Ureter (tissue), 1 donor: ENCODE data around the gene SLC16A12. TPM values are rescaled to one million over a fixed set of nuclear protein-coding genes. Genes with fewer than 3 reads are reported as not detected.
"Not testable (repeated sequence)": the region's sequence is repeated elsewhere in the genome, so short reads cannot be mapped to it uniquely, and the experiment has no call there.

Experiments
- DNase-seq: peaks from one replicate; pipeline ENCODE4 v3.0.0-alpha.2; 2020; ENCODE audit warnings: low spot score
- total RNA-seq: library from RNA; stranded (reverse); gene quantifications from one replicate; pipeline ENCODE4 v1.2.4, GENCODE V29; 2023
- donor health status: DM: yes; HTN: yes; CAD: no.

Gene SLC16A12
- total RNA-seq, 1 donor from 2014 or later, result 0.08 TPM

GRCh38 chr10:89391226-89391576 lies 144.2 kb downstream of the SLC16A12 start:
- not testable (repeated sequence) for DNase-seq

DNA sequence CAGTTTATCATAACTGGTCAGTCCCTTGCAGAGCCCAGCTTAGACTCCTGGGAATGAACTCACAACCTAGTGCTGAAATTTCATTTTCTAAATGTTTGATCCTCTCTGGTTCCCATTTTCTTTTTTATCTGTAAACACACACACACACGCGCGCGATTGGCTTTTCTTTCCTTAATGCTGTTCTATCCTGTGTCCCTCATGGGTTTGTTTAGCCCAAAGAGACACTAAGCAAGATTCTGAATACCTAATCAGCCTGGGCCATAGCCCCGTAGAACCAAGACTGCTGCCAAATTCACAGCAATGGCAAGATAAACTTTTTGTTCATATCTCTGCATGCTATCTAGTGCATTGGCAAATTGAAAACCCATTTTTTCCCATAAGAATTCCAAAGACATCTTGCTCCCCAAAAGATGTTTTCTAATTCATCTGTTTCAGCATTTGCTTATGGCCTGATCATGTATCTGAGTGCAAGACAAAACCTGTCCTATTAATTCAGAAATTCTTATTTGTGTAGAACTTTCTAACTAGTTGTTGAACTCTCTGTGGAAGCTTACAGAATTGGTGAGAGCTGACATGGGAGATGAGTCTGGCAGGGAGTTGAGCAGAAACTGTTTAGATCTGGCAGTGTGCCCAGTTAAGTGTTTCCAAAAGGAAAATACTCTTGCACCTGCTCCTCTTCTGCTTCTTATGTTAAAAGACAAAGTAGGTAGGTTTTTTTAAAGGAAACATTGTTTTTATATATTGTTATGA lies 144.7 kb downstream of the SLC16A12 start:
- DNase-seq, result no peak

DNA sequence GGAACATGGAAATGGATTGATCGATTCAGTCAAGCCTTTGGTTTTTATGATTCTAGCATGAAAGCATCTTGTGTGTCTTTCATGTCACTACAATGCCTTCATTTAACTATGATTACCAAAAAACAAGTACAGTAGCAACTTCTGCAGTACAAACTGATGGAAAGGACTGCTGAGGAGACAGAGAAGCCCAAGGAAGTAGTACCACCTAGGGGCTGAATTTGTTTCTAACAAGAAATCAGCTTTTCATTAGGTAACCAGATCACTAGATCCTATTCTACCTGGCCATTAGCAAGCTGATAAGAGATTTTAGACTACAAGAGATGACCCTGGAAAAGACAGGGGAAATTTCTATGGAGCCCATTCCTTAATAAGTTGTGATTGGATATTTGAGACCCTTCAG lies 146.1 kb downstream of the SLC16A12 start:
- no peak for DNase-seq

DNA sequence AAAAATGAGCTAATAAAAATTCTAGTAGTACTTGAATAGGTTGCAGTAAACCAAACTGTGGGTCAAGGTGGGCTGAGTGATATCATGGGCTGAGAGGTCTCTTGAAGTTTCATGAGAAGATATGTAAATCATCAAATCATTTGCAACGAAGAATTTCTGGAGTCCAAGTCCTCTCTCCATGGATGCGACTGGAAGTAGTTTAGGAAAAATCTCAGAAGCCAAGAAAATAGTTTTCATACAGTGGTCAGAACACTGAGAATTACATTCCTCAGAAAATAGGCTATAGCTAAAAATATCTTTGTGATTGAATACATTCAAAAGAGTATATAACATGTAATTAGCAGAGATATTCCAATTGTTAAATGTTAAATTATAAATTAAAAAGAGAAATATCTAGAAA lies 146.6 kb downstream of the SLC16A12 start:
- no peak for DNase-seq

DNA sequence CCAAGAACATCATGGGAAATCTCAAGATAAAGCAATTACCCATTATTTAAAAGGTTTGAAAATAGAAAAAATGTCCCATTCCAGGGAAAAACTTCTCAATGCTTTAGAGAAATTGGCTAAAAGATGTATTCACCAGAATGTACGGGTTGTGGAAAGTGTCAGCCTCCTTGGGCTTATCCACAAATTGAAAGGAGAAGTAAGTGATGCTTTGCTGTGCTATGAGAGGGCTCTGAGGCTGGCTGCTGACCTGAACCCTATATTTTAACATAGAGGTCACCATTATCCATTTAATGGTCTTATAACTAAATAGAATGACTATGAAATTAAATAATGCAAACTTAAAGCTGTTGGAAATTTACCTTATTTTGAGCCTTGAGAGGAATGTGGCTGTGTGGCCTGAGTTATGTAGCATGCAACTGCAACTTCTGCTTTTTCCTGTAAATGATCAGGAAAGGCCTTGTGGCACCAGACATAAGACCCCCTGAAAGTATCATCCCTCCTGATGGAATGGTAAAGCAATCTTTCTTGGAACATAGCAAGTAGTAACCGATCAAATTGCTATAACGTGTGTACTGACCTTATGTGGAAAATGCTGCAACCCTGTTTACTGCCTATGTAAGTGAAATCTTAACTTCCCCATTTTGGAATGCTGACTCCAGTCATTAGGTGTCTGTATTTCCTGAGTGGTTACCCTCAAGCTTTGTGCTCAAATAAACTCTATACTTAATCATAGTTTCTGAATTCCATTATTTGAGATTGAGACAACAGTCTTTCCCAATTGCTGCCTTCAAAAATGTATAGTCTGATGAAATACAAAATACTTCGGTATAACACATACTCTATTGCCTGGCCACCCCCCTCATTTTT lies 150.7 kb downstream of the SLC16A12 start:
- DNase-seq, result no peak

DNA sequence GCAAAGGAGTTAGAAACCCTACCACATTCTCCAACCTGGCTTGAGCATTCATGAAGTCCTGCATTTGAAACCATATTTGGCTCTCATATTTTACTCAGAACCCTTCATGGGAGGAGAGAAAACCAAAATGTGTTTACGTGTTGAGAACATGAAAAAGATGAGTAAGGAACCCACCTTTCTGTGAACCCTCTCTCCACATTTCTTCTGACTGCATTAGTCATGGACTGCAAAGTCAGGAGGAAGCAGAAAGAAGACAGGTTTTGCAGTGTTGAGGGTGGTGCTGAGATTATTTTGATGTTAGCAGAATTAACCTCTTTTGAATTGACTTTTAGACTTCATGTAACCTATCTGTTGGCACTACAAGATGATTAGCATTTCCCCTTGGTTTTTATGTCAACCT lies 152.6 kb downstream of the SLC16A12 start:
- DNase-seq, result no peak

Other genes starting within 250 kb of the SLC16A12 start
- gene IFIT2, start 233.5 kb downstream of the SLC16A12 start, total RNA-seq, result 4.0 TPM
- gene IFIT3, start 207.6 kb downstream of the SLC16A12 start, total RNA-seq, result 10.2 TPM
- not detected for gene IFIT1B, start 157.5 kb downstream of the SLC16A12 start, total RNA-seq
- gene IFIT1, start 143.0 kb downstream of the SLC16A12 start, total RNA-seq, result 4.1 TPM
- 17.4 TPM for gene IFIT5, start 121.0 kb downstream of the SLC16A12 start, total RNA-seq
- gene PANK1, start 109.6 kb upstream of the SLC16A12 start, total RNA-seq, result 4.8 TPM
- gene KIF20B, start 166.0 kb upstream of the SLC16A12 start, total RNA-seq, result 7.4 TPM